Activated T-cell treated with anti-CD3 and anti-CD28 coated beads for 48 hours (primary cell): ENCODE results near the gene MESD.

ENCODE experiments used
- DNase-seq: peaks from one replicate; pipeline ENCODE4 v3.0.0-alpha.2; 2020; ENCODE audit warnings: low read depth

The MESD gene

DNA sequence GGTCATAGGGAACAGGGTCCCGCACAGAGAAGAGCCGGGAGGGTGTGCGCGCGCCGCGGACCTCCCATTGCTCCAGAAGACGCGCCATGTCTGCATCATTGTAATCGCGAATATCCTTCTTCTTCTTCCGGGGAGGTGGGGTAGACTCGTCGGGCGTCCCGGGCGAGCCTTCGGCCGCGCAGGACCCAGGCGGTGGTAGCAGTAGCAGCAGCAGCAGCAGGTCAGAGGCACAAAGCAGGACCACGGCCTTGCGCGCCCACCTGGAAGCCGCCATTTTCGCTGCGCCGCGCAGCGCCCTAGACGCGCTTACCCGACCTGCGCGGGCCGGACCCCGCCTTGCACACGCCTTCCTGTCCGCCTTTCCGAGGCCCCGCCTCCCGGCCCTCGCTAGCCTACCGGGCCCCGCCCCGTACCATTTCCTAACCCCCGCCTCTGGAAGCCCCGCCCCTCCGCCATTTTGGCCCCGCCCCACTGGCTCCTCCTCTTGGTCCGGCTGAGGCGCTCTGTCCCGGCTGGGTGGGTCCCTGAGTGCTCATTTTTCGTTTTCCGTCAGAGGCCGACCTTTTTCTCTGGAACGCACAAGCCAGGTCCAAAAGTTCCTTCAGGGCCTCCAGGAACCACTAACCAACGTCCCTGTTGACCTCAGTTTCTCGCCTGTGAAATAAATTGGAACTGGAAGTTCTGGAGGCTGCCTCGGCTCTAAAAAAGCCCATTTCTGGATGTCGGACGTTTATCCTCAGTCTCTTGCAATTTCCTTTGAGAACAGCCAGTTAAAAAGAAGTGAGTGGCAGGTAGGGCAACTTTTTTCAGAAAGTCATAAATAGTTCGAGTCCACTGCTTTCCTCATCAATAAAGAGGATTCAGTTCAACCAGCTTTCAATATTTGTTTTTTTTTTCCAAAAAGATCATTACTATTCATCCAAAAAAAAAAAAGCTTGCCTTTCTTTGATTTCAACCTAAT lies at the start of gene MESD:
Gene MESD (minus strand): TSS at position 302 of the 961 bp plus-strand sequence. CDS start 28 bp downstream, at position 274.
- peak; percentile 97 for DNase-seq

DNA sequence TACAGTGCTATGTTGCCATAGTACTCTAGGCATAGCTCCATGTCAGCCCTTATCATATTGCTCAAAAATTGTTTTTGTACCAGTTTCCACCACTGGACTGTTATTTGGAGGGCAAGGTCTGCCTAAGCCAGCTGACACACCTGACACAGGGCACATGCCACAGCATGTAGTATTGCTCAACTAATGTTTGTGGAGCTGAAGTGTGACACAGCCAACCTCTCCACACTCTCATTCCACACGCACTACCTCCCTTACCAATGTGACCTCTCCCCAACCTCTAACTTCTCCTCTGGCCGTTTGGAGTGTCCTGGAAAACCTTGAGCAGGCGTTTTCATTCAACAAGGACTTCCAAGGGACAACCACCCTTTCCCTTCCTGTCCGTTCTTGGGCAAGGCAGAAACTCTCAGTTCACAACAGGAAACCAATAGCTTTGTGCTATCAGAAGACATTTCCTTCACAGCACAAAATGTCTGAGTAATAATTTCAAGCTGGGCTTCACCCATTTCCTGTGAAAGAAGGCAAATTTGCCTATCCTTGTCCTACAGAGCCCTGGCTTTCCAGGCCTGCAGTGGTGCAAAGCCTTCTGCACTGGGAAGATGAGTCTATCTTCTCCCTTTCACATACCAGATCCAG lies 49.5 kb upstream of the MESD start:
- no peak for DNase-seq

GRCh38 chr15:81037952-81038743 lies 48.5 kb upstream of the MESD start:
- no peak for DNase-seq

DNA sequence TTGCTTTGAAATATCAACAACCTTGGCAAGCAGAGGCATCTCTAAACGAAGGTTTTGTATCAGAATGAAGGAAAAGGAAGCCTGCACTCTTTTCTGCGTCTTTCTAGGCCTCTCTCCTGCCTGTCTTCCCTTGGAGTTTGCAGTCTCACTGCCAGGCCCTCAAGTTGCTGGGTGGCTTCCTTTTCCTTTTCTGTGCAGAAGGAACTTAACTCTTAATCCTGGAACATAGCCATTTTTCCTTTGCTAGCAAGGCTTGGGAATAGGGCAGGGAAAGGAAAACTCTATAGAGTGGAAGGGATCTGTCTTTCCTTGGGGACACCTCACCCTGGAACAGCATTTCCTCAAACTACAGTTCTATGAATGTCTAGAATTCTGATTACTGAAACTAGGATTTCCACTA lies 43.9 kb upstream of the MESD start:
- DNase-seq, result no peak

GRCh38 chr15:81032818-81033217 lies 43.2 kb upstream of the MESD start:
- no peak for DNase-seq

- DNase-seq, result no peak
Measured at GRCh38 chr15:81032355-81032754, 42.7 kb upstream of the MESD start.

DNA sequence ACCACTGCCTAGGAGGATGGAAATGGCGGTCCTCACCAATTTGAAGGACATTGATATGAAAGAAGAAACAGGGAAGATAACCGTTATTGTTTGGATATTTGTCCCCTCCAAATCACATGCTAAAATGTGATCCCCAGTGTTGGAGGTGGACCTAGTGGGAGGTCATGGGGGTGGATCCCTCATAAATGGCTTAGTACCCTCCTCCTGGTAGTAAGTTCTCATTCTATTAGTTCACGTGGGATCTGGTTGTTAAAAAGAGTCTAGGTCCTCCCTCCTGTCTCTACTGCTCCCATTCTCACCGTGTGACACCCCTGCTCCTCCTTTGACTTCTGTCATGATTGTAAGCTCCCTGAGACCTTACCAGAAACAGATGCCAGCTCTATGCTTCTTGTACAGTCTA lies 41.6 kb upstream of the MESD start:
- no peak for DNase-seq

- no peak for DNase-seq
Measured at GRCh38 chr15:81030301-81030750, 40.7 kb upstream of the MESD start.

- DNase-seq, result no peak
Measured at GRCh38 chr15:81029414-81030300, 40.0 kb upstream of the MESD start.

- no peak for DNase-seq
Measured at GRCh38 chr15:81026836-81027599, 37.4 kb upstream of the MESD start.

DNA sequence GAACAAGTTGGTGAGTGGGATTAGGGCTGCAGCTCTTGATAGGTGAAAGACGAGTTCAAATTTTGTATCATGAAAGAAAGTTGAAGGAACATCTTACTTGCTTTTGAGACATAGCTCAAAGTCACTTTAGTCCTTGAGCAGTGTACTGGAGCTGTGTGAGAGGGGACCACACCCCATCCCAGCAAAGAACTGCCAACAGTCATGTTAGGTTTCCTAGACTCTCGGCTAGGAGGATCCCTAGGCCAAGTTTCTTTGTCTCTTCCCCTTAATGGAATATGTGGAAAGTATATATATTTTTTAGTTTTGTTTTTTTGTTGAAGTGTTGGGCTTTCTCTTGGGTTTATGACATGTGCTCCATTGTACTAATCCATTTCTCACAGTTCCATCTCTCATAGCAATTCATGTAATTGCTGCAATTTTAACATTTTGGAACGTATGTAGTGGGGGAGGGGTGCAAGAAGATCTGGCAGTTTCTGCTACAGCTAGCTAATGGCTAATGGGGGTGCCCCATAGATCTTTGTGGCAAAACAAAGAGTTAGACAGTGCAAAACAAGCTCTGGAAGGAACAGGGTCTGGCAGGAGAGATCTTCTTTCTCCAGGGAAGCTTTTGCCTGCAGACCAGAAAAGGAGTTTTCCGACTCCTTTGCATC lies 36.2 kb upstream of the MESD start:
- no peak for DNase-seq

DNA sequence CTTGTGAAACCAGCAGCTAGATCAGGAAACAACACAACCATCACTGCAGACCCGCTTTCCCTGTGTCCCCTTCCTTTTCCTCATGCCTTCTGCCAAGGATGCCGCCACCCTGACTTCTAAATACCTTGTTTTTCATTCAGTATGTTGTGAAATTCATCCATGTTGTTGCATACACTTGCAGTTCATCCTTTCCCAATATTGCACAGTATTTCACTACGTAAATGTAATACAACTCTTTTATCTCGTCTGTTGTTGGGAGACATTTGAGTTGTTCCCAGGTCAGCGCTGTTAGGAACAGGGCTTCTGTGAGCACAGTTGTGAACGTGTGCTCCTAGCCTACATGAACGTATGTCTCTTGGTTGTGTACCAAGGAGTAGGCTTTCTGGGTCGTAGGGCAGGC lies 35.3 kb upstream of the MESD start:
- no peak for DNase-seq

DNA sequence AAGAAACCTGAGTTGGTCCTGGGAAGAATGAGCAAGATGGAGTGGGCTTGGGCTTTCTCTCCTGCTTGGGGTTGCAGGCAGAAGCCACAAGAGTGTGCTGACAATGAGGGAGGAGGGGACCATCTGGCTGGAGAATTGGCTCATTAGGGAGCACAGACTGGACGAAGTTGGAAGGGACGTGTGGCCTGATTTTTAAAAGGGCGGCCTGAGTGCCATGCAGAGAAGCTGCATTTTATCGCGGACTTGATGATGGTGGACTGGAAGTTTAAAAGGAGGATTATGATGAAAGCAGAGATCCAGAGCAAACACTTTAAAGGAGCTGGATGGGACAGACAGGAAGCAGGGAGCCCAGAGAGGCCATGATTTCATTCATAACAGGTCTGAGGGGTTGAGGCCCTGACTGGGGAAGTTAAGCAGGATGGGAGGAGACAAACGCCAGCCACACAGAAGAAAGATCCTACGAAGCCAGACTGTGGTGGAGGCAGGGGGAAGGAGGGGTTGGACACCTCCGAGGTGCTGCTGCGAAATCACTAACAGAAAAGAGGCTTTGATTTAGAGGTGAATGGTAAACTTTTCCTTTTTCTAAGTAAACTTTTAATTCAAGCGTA lies 34.8 kb upstream of the MESD start:
- DNase-seq, result no peak

DNA sequence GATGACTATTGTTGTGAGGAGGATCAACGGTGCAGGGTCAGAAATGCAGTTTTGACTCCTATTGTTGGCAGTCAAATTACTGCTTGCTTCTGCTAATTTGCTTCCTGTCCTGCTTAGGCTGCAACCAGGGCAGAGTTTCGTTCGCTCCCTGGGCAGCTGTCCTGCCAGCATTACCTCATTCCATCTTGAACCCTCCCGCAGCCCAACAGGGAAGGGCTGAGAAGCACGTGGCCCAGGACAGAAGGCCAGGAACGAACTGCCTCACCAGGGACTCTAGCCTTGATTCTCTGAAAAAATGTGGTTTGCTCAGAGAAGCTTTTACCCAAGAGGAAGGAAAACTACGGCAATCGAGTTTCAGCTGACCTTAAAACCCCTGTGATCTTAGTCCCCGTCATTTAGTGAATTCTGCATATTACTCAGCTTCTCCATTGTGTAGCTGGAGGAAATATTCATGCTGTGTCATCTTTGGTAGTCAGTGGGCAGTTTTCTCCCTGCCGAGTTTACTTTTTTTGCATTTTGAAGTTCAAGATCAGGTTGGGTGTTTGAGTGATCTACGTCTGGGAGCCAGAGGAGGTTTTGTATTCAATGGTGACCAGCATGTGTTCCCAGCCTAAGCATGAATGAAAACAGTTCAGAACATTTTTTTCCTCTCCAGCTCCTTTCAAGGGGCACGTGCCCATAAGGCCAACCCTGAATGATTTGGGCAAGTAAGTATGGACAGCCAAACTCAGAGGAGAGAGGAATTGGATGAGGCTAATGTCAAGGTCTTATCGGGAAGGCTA lies 34.1 kb upstream of the MESD start:
- no peak for DNase-seq

- DNase-seq, result no peak
Measured at GRCh38 chr15:81021321-81021720, 31.7 kb upstream of the MESD start.

GRCh38 chr15:81018197-81018596 lies 28.6 kb upstream of the MESD start:
- no peak for DNase-seq

DNA sequence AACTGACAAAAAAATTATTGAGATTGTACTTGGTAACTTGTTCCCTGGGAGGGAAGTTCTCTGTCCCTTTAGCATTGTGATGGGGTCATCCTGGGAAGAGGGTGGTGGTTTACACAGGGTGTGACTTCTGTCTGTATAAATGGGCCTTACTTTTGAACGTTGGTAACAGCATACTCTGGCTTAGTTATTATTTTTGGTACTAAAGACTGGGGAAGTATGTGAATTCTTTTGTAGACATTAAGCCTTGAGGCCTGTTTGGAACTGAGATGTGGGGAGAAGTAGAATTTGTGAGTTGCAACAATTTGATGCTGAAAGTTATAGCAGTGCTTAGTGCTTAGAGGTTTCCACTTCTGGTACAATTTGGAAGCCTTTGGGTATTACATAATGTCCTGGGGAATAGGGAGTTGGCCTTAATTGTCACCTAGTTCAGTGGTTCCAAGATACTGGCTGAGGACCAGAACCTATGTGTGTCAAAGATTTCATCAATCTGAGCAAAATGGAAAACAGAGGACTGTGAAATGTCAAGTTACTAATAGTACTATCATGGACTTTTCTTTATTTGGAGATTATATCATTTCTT lies 27.0 kb upstream of the MESD start:
- no peak for DNase-seq
